ENCODE results near the gene C1orf35.

Gene C1orf35

DNA sequence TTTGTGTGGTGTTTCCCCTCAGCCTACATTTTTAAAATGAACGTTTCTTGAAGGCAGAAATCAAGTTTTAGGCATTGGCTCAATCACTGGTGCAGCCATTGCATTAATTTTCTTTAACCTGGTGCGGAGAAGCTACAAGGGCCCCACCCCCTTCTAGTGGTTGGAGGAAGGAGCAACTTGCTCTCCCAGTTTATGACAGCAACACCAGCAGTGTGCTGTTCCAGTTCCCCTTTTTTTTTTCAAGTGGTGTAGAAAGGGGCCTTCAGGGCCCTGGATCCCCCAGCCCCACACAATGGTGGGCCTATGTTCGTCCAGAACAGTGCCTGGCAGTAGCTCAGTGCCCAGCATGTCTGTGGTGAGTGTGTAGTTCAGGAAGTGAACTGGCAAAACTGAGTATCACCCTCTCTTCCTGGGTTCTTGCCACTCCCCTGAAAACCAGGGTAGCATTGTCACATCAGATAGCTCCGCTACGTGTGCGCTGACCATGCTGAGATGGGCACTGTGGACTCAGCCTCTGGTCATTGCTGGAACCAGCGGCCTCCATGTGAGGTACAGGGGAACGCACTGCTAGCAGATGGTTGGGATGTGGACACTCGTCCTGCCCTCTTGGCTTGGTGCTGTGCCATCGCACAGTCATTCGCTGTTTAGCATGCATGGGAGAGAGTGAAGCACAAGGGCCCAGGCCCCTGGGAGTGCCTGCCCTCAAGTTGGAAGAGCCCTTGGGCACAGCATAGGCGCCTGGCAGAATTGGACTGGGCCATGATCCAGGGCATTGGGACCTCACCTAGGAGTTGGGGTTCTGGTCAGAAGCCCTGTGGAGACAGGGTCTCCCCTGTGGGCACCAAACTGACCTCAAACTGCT is 13.4 kb downstream of the C1orf35 start:
- DNase-seq, result no peak
- no peak for TF ChIP-seq GATA1 (IDR thresholded peaks at IDR 0.05; ENCODE audit: low read depth, low read length)
- no peak for TF ChIP-seq POLR2A (IDR thresholded peaks at IDR 0.05; ENCODE audit: low read length)

GRCh38 chr1:228088586-228089498 is 14.3 kb downstream of the C1orf35 start:
- TF ChIP-seq POLR2A (IDR thresholded peaks at IDR 0.05; ENCODE audit: low read length), result no peak
- no peak for TF ChIP-seq GATA1 (IDR thresholded peaks at IDR 0.05; ENCODE audit: low read depth, low read length)
- DNase-seq, result peak; percentile 75 to 91

GRCh38 chr1:228087771-228088251 is 15.3 kb downstream of the C1orf35 start:
- DNase-seq, result no peak
- TF ChIP-seq POLR2A (IDR thresholded peaks at IDR 0.05; ENCODE audit: low read length) (no peak), GATA1 (IDR thresholded peaks at IDR 0.05; ENCODE audit: low read depth, low read length) (no peak)

DNA sequence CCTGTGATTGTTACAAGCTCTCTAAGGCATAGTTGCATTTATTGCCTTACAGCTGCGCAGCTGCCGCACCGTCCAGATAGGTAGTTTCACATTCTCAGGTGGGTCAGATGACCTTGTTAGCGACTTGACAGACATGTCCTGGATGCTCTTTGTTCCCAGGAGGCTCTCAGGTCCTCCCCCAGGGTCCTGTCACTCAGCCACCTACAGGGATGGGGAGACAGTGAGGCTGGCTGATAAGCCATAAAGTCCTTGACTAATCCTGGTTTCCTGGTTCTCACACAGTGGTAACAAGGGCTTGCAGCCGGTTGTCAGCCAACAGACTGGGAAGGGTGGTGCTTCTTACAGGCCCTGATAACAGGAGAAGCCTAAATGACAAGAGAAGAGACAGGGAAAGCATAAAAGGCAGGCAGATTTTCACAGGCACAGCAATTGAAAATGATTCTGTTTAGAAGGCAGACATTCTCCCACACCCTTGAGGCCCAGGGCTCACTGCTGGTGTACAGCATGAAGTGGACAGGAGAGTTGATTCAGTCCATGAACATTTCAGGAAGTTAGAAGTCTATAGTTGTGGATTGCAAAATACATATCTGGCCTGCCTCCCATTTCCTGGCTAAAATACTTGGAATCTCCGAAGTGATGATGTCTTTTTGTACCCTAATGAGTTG is 17.7 kb downstream of the C1orf35 start:
- TF ChIP-seq GATA1 (IDR thresholded peaks at IDR 0.05; ENCODE audit: low read depth, low read length), result no peak
- no peak for TF ChIP-seq POLR2A (IDR thresholded peaks at IDR 0.05; ENCODE audit: low read length)
- DNase-seq, result peak; percentile 73 to 78

- TF ChIP-seq GATA1 (IDR thresholded peaks at IDR 0.05; ENCODE audit: low read depth, low read length) (no peak), POLR2A (IDR thresholded peaks at IDR 0.05; ENCODE audit: low read length) (no peak)
- no peak for DNase-seq
Observed at GRCh38 chr1:228084797-228085196, 18.3 kb downstream of the C1orf35 start.

- DNase-seq, result peak; percentile 62 to 74
- no peak for TF ChIP-seq POLR2A (IDR thresholded peaks at IDR 0.05; ENCODE audit: low read length)
- TF ChIP-seq GATA1 (IDR thresholded peaks at IDR 0.05; ENCODE audit: low read depth, low read length), result no peak
Observed at GRCh38 chr1:228084325-228084724, 18.8 kb downstream of the C1orf35 start.

GRCh38 chr1:228083871-228084278 is 19.2 kb downstream of the C1orf35 start:
- peak; percentile 62 to 70 for DNase-seq
- TF ChIP-seq POLR2A (IDR thresholded peaks at IDR 0.05; ENCODE audit: low read length) (no peak), GATA1 (IDR thresholded peaks at IDR 0.05; ENCODE audit: low read depth, low read length) (no peak)

GRCh38 chr1:228082918-228083870 is 19.9 kb downstream of the C1orf35 start:
- DNase-seq, result peak; percentile 72 to 78
- TF ChIP-seq POLR2A (IDR thresholded peaks at IDR 0.05; ENCODE audit: low read length), result no peak
- TF ChIP-seq GATA1 (IDR thresholded peaks at IDR 0.05; ENCODE audit: low read depth, low read length), result no peak

DNA sequence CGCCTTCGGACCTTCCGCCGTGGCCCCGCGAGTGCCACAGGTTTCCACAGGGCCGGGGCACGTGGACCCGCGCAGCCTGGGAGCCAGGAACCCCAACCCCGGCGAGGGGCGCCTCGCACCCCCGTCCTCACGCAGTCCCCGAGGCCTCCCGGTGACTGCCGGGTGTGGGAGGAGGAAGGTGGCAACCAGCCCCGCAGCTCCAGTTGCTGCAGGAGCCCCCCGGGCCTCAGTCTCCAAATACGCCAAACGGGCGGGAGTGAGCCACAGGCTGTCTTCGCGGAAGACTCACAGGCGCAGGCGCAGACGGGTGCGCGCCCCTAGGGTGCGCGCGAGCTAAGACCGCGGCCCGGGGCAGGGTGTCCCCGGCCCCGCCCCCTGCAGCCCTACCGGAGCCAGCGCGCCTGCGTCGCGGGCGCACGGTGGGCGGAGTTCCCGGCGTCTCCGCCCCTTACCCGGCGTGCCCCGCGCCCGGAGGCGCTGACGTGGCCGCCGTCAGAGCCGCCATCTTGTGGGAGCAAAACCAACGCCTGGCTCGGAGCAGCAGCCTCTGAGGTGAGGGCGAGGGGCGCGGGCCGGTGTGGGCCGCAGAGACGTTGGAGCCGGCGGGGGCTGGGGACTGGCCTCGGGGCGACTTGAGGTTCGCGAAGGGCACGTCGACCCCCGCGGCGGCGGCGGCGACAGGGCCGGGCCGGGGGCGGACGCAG is 20.8 kb downstream of the C1orf35 start, which contains the start of gene ARF1:
ARF1 (plus strand) TSS at position 495 of the 704 bp plus-strand sequence. CDS start 14,407 bp downstream, outside the sequence.
- DNase-seq, result peak; percentile 96 to 99
- TF ChIP-seq GATA1 (IDR thresholded peaks at IDR 0.05; ENCODE audit: low read depth, low read length) (no peak), POLR2A (IDR thresholded peaks at IDR 0.05; ENCODE audit: low read length) (peak; percentile 91)

DNA sequence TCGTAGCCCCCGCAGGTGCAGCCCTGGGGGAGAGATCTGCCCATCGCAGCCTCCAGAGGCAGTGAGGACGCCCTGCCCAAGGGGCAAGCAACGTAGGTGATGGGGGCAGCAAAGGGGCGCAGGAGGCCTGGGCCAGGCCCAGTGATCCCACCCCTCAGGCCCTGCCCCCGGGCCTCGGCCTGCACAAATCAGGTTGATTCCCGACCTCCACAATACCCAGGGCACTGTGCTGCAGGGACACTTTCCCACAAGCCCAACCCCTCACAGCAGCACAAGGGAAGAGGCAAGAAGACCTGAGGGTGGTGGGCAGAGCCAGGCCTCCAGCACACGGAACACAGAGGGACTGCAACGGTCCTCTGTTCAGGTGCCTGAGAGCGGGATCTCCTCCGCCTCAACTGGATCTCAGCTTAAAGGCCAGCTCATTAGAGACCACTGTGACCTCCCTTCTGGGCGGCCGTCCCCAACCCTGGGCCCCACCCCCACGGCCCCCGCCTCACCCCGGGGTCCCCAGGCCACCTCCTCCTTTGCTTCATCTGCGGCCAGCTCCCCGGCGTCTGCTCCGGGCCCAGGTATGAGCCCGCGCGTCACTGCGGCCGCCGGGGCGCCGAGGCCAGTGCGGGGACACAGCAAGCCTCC is 21.4 kb downstream of the C1orf35 start:
- no peak for TF ChIP-seq GATA1 (IDR thresholded peaks at IDR 0.05; ENCODE audit: low read depth, low read length)
- TF ChIP-seq POLR2A (IDR thresholded peaks at IDR 0.05; ENCODE audit: low read length), result no peak
- peak; percentile 61 to 65 for DNase-seq

DNA sequence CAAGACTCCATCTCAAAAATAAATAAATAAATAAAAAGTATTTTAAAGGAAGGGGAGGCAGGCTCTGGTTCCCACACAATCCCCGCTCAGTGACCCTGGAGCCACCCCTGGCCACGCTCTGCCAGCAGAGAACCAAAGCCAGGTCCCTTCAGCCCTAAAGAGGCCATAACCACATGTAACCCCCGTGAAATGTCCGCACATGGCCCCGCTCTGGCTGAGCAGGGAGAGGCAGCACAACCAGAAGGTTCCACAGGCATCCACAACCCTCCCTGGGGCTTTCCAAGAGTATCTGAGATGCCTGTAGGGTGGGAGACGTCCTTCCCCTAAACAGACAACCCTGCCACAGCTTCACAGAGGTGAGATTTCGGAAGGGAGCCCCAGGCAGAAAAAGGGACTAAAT is 22.0 kb downstream of the C1orf35 start:
- TF ChIP-seq POLR2A (IDR thresholded peaks at IDR 0.05; ENCODE audit: low read length), result no peak
- no peak for TF ChIP-seq GATA1 (IDR thresholded peaks at IDR 0.05; ENCODE audit: low read depth, low read length)
- DNase-seq, result no peak

All from erythroblast (primary cell).